GM23248 (cell line): ENCODE data around the gene CACFD1. TPM values are rescaled to one million over a fixed set of nuclear protein-coding genes. Genes with fewer than 3 reads are reported as not detected.

Source experiments
- DNase-seq: peaks from one replicate; pipeline ENCODE4 v3.0.0-alpha.2; 2015
- H2AFZ ChIP-seq: fragments of 200-600 bp; sonication (generic); 2 replicates; pipeline ENCODE4 v1.6.1; 2016; ENCODE audit warnings: antibody characterized with exemption
- H3F3A ChIP-seq: fragments of 200-600 bp; sonication (generic); 2 replicates; pipeline ENCODE4 v1.6.1; 2016; ENCODE audit warnings: mild to moderate bottlenecking, antibody characterized with exemption, mixed run types; ENCODE audit not compliant: insufficient read depth
- H3K27ac ChIP-seq: fragments of 200-600 bp; sonication (generic); 2 replicates; pipeline ENCODE4 v1.5.1; 2016; ENCODE audit warnings: mild to moderate bottlenecking
- H3K27me3 ChIP-seq: fragments of 200-600 bp; sonication (generic); replicated peaks from 2 replicates; pipeline ENCODE4 v1.6.1; 2016; ENCODE audit warnings: mild to moderate bottlenecking; ENCODE audit not compliant: insufficient read depth
- H3K36me3 ChIP-seq: fragments of 200-600 bp; sonication (generic); 2 replicates; pipeline ENCODE4 v1.6.1; 2016; ENCODE audit warnings: low read depth, mild to moderate bottlenecking
- H3K4me1 ChIP-seq: fragments of 200-600 bp; sonication (generic); 2 replicates; pipeline ENCODE4 v1.6.1; 2016; ENCODE audit warnings: mild to moderate bottlenecking; ENCODE audit not compliant: insufficient read depth
- H3K4me2 ChIP-seq: fragments of 200-600 bp; sonication (generic); one replicate; pipeline ENCODE4 v1.6.1; 2016; ENCODE audit warnings: mild to moderate bottlenecking; ENCODE audit not compliant: unreplicated experiment
- H3K4me3 ChIP-seq: fragments of 200-600 bp; sonication (generic); 2 replicates; pipeline ENCODE4 v1.5.1; 2016; ENCODE audit warnings: mild to moderate bottlenecking
- H3K79me2 ChIP-seq: fragments of 200-600 bp; sonication (generic); 2 replicates; pipeline ENCODE4 v1.6.1; 2016; ENCODE audit warnings: mild to moderate bottlenecking; ENCODE audit not compliant: insufficient read depth
- H3K9ac ChIP-seq: fragments of 200-600 bp; sonication (generic); 2 replicates; pipeline ENCODE4 v1.6.1; 2016; ENCODE audit warnings: mild to moderate bottlenecking
- H3K9me2 ChIP-seq: fragments of 200-600 bp; sonication (generic); 2 replicates; pipeline ENCODE4 v1.6.1; 2016; ENCODE audit warnings: mixed run types, mild to moderate bottlenecking, moderate library complexity; ENCODE audit not compliant: insufficient read depth
- H3K9me3 ChIP-seq: fragments of 200-600 bp; sonication (generic); one replicate; pipeline ENCODE4 v1.6.1; 2017; ENCODE audit warnings: low read depth
- H4K20me1 ChIP-seq: fragments of 200-600 bp; sonication (generic); 2 replicates; pipeline ENCODE4 v1.6.0; 2016; ENCODE audit not compliant: insufficient read depth
- EZH2 ChIP-seq: fragments of 200-600 bp; sonication (generic); IDR thresholded peaks from 2 replicates; pipeline ENCODE4 v1.6.1; 2018; ENCODE audit warnings: antibody characterized with exemption, mild to moderate bottlenecking; ENCODE audit not compliant: insufficient read depth, poor library complexity, severe bottlenecking
- EZH2phosphoT487 ChIP-seq: fragments of 200-600 bp; sonication (generic); IDR thresholded peaks from 2 replicates; pipeline ENCODE4 v1.6.1; 2018; ENCODE audit warnings: antibody characterized with exemption, moderate library complexity, mild to moderate bottlenecking, low read depth; ENCODE audit not compliant: insufficient read depth
- WGBS, 2 experiments: methylation state at CpG; one replicate each; pipeline ENCODE4 v1.1.6; 2015 to 2017; ENCODE audit warnings: low lambda C conversion rate in 2 of 2, low coverage in 1 of 2; ENCODE audit errors: missing lambda C conversion rate in 2 of 2; 5-methylcytosine and 5-hydroxymethylcytosine counted together
- in situ Hi-C: fragments of 300-500 bp; cut with MboI; formaldehyde crosslinking; loops from 2 replicates; pipeline ENCODE4 v1.15.0; 2020
- polyA plus RNA-seq: library from polyadenylated mRNA; unstranded; fragments of >200 nt; fragmentation: Nextera tagmentation; extraction: Ambion mirVana; gene quantifications from 2 replicates; pipeline ENCODE4 v1.2.1, GENCODE V29; 2016
- total RNA-seq: library from RNA; depleted of rRNA; stranded (reverse); fragments of >200 nt; shearing (Covaris generic); gene quantifications from 2 replicates; pipeline ENCODE4 v1.2.3, GENCODE V29; 2014

Gene CACFD1
- total and polyA plus RNA-seq, 2 experiments from 2014 or later: 4.7 to 7.0 TPM

- peak overlapping the region; percentile 40; the same call in 1 of the 2 replicates for H3K4me3 ChIP-seq
- no peaks in the 10 kb centered on the region for H4K20me1 ChIP-seq
- DNase-seq: peak; percentile 38
- TF ChIP-seq EZH2 (no peak), EZH2phosphoT487 (no peak)
- no peaks in the 10 kb centered on the region for H3F3A ChIP-seq
- WGBS, 2 experiments: 2% methylated on average over 22 of the region's 57 CpGs; no CpG with 5 or more reads in 1 of the 2 experiments
- H2AFZ ChIP-seq: no peak overlapping the region
- peaks cover 7% of the 10 kb centered on the region; the same call in 1 of the 2 replicates for H3K27me3 ChIP-seq
- H3K4me1 ChIP-seq: no peaks in the 10 kb centered on the region
- H3K9me3 ChIP-seq: no peaks in the 10 kb centered on the region
- no peak overlapping the region for H3K9ac ChIP-seq
- H3K27ac ChIP-seq: no peak overlapping the region
- H3K36me3 ChIP-seq: no peaks in the 10 kb centered on the region
- H3K9me2 ChIP-seq: no peaks in the 10 kb centered on the region
- no peaks in the 10 kb centered on the region for H3K79me2 ChIP-seq
- H3K4me2 ChIP-seq: no peak overlapping the region
- in situ Hi-C loops: no loop called here
These were observed 31.1 kb upstream of the CACFD1 start for GRCh38 chr9:133428617-133429101.

- no peaks in the 10 kb centered on the region for H3F3A ChIP-seq
- no peaks in the 10 kb centered on the region for H3K79me2 ChIP-seq
- H3K27me3 ChIP-seq: peaks cover 7% of the 10 kb centered on the region; the same call in 1 of the 2 replicates
- H3K4me1 ChIP-seq: no peaks in the 10 kb centered on the region
- no peaks in the 10 kb centered on the region for H3K9me3 ChIP-seq
- H3K27ac ChIP-seq: no peak overlapping the region
- H3K4me3 ChIP-seq: no peak overlapping the region
- no peak overlapping the region for H3K9ac ChIP-seq
- 3% methylated on average over 18 of the region's 18 CpGs; no CpG with 5 or more reads in 1 of the 2 experiments for WGBS, 2 experiments
- H3K36me3 ChIP-seq: no peaks in the 10 kb centered on the region
- in situ Hi-C loops: no loop called here
- TF ChIP-seq EZH2: no peak
- no peak overlapping the region for H2AFZ ChIP-seq
- no peak for DNase-seq
- no peaks in the 10 kb centered on the region for H3K9me2 ChIP-seq
- H3K4me2 ChIP-seq: no peak overlapping the region
- no peaks in the 10 kb centered on the region for H4K20me1 ChIP-seq
These were observed 30.6 kb upstream of the CACFD1 start for GRCh38 chr9:133429214-133429613.

- H3K4me3 ChIP-seq: no peak overlapping the region
- no peaks in the 10 kb centered on the region for H3K9me3 ChIP-seq
- WGBS, 2 experiments: 18 to 23% methylated on average over 40 to 49 of the region's 49 CpGs
- H3K27ac ChIP-seq: no peak overlapping the region
- no peak for TF ChIP-seq EZH2
- no peak for TF ChIP-seq EZH2phosphoT487
- H3K36me3 ChIP-seq: no peaks in the 10 kb centered on the region
- peaks cover 7% of the 10 kb centered on the region; the same call in 1 of the 2 replicates for H3K27me3 ChIP-seq
- H3K9ac ChIP-seq: no peak overlapping the region
- H3K9me2 ChIP-seq: no peaks in the 10 kb centered on the region
- H3K79me2 ChIP-seq: no peaks in the 10 kb centered on the region
- in situ Hi-C loops: no loop called here
- no peak overlapping the region for H3K4me2 ChIP-seq
- no peak overlapping the region for H2AFZ ChIP-seq
- H4K20me1 ChIP-seq: no peaks in the 10 kb centered on the region
- DNase-seq: peak; percentile 52
- no peaks in the 10 kb centered on the region for H3F3A ChIP-seq
- no peaks in the 10 kb centered on the region for H3K4me1 ChIP-seq
These were observed 30.1 kb upstream of the CACFD1 start for GRCh38 chr9:133429641-133430161.

GRCh38 chr9:133430244-133430643, 29.5 kb upstream of the CACFD1 start:
- H3K9me3 ChIP-seq: no peaks in the 10 kb centered on the region
- H3K27me3 ChIP-seq: peaks cover 7% of the 10 kb centered on the region; the same call in 1 of the 2 replicates
- H3K4me1 ChIP-seq: no peaks in the 10 kb centered on the region
- no peaks in the 10 kb centered on the region for H4K20me1 ChIP-seq
- TF ChIP-seq EZH2: no peak
- TF ChIP-seq EZH2phosphoT487: no peak
- in situ Hi-C loops: no loop called here
- no peak for DNase-seq
- H3K9me2 ChIP-seq: no peaks in the 10 kb centered on the region
- no peak overlapping the region for H3K27ac ChIP-seq
- H3K79me2 ChIP-seq: no peaks in the 10 kb centered on the region
- no peak overlapping the region for H2AFZ ChIP-seq
- H3K4me2 ChIP-seq: no peak overlapping the region
- no peak overlapping the region for H3K4me3 ChIP-seq
- no peak overlapping the region for H3K9ac ChIP-seq
- 92 to 93% methylated on average over 1 of the region's 1 CpG for WGBS, 2 experiments
- no peaks in the 10 kb centered on the region for H3F3A ChIP-seq
- H3K36me3 ChIP-seq: no peaks in the 10 kb centered on the region
